ENCODE results near the gene PCSK5. TPM values are rescaled to one million over a fixed set of nuclear protein-coding genes. Genes with fewer than 3 reads are reported as not detected.
A peak's percentile ranks its signal among the peaks of the same experiment; 100 is the strongest.

PCSK5 gene
- total RNA-seq, result 1 to 10 TPM; 2.5 to 3.5 TPM
- 5.4 TPM for polyA plus RNA-seq (2013, experiment 1 of 2)
- polyA plus RNA-seq (2013, experiment 2 of 2), result 4.8 TPM
- long read RNA-seq, experiment 1, partial matches to known transcripts, result 0 of 3 reads
- long read RNA-seq, experiment 1, other reads (novel, unspliced or antisense), result 3 of 3 reads
- long read RNA-seq, experiment 2, full-length matches to known transcripts, result 2 of 3 reads
- long read RNA-seq, experiment 2, partial matches to known transcripts, result 0 of 3 reads
- long read RNA-seq, experiment 2, other reads (novel, unspliced or antisense), result 1 of 3 reads
- long read RNA-seq, experiment 3, full-length matches to known transcripts, result 11 of 19 reads
- long read RNA-seq, experiment 3, partial matches to known transcripts, result 3 of 19 reads
- long read RNA-seq, experiment 3, other reads (novel, unspliced or antisense), result 5 of 19 reads
- long read RNA-seq, experiment 4, result 0 reads

- no peaks in the 10 kb centered on the region for H3K9me3 ChIP-seq (ENCODE audit: control insufficient read depth, low read length)
- no peak within 1 kb of the TSS for H3K27ac Mint-ChIP-seq
- no peaks in the 10 kb centered on the region for H3K4me1 ChIP-seq (ENCODE audit: control insufficient read depth, insufficient read depth, low read length)
- no peak within 1 kb of the TSS for H3K27ac ChIP-seq (ENCODE audit: low read depth, low read length)
- peaks cover 13% of the 10 kb centered on the region for H3K4me1 Mint-ChIP-seq
- no peaks in the 10 kb centered on the region for H3K36me3 Mint-ChIP-seq (ENCODE audit: low read depth)
- peak; percentile 97 for DNase-seq
- H3K27me3 ChIP-seq (ENCODE audit: control insufficient read depth, insufficient read depth, low read length, poor library complexity, severe bottlenecking), result peaks cover 73% of the 10 kb centered on the region
- no peaks in the 10 kb centered on the region for H3K36me3 ChIP-seq (ENCODE audit: control insufficient read depth, insufficient read depth, low read length)
- peak within 1 kb of the TSS; percentile 90 for H3K4me3 ChIP-seq (ENCODE audit: low read length)
- no peaks in the 10 kb centered on the region for H3K9me3 Mint-ChIP-seq
- H3K27me3 Mint-ChIP-seq (ENCODE audit: insufficient read depth), result peaks cover 81% of the 10 kb centered on the region
- TF ChIP-seq, protein P1, sequence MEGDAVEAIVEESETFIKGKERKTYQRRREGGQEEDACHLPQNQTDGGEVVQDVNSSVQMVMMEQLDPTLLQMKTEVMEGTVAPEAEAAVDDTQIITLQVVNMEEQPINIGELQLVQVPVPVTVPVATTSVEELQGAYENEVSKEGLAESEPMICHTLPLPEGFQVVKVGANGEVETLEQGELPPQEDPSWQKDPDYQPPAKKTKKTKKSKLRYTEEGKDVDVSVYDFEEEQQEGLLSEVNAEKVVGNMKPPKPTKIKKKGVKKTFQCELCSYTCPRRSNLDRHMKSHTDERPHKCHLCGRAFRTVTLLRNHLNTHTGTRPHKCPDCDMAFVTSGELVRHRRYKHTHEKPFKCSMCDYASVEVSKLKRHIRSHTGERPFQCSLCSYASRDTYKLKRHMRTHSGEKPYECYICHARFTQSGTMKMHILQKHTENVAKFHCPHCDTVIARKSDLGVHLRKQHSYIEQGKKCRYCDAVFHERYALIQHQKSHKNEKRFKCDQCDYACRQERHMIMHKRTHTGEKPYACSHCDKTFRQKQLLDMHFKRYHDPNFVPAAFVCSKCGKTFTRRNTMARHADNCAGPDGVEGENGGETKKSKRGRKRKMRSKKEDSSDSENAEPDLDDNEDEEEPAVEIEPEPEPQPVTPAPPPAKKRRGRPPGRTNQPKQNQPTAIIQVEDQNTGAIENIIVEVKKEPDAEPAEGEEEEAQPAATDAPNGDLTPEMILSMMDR (conservative IDR thresholded peaks at IDR 0.05), result peak; percentile 65
- 0% methylated on average over 28 to 83 of the region's 83 CpGs for WGBS, 2 experiments (ENCODE audit: insufficient coverage in 1 of 2, insufficient read length in 1 of 2)
- H3K9ac ChIP-seq (ENCODE audit: extremely low read depth, low read length, poor library complexity, severe bottlenecking), result peak within 1 kb of the TSS; percentile 34
- H3K4me3 Mint-ChIP-seq, result peak within 1 kb of the TSS; percentile 71
Measured at GRCh38 chr9:75890472-75891276, at the start of gene PCSK5. TSS of gene PCSK5 (plus strand) at chr9:75890673. CDS start at chr9:75891182, 509 bp downstream.

- TF ChIP-seq, protein P1 (conservative IDR thresholded peaks at IDR 0.05), result no peak
- H3K27me3 ChIP-seq (ENCODE audit: control insufficient read depth, insufficient read depth, low read length, poor library complexity, severe bottlenecking), result peaks cover 4% of the 10 kb centered on the region
- peaks cover 10% of the 10 kb centered on the region for H3K9me3 ChIP-seq (ENCODE audit: control insufficient read depth, low read length)
- peaks cover 29% of the 10 kb centered on the region for H3K4me1 Mint-ChIP-seq
- H3K36me3 Mint-ChIP-seq (ENCODE audit: low read depth), result no peaks in the 10 kb centered on the region
- no peak overlapping the region for H3K9ac ChIP-seq (ENCODE audit: extremely low read depth, low read length, poor library complexity, severe bottlenecking)
- DNase-seq, result no peak
- peaks cover 10% of the 10 kb centered on the region for H3K27me3 Mint-ChIP-seq (ENCODE audit: insufficient read depth)
- H3K4me1 ChIP-seq (ENCODE audit: control insufficient read depth, insufficient read depth, low read length), result no peaks in the 10 kb centered on the region
- no peak overlapping the region for H3K4me3 Mint-ChIP-seq
- peak overlapping the region; percentile 24 for H3K27ac Mint-ChIP-seq
- H3K36me3 ChIP-seq (ENCODE audit: control insufficient read depth, insufficient read depth, low read length), result no peaks in the 10 kb centered on the region
- H3K9me3 Mint-ChIP-seq, result no peaks in the 10 kb centered on the region
- H3K27ac ChIP-seq (ENCODE audit: low read depth, low read length), result no peak overlapping the region
- 70 to 100% methylated on average over 1 to 2 of the region's 2 CpGs for WGBS, 2 experiments (ENCODE audit: insufficient coverage in 1 of 2, insufficient read length in 1 of 2)
- H3K4me3 ChIP-seq (ENCODE audit: low read length), result no peak overlapping the region
Measured at GRCh38 chr9:75844321-75844720, 46.2 kb upstream of the PCSK5 start.

GRCh38 chr9:75845806-75846205 lies 44.7 kb upstream of the PCSK5 start:
- no peak for DNase-seq
- Histone ChIP-seq H3K36me3 (ENCODE audit: control insufficient read depth, insufficient read depth, low read length) (no peaks in the 10 kb centered on the region), H3K9me3 (ENCODE audit: control insufficient read depth, low read length) (peaks cover 10% of the 10 kb centered on the region), H3K4me3 (ENCODE audit: low read length) (no peak overlapping the region), H3K27ac (ENCODE audit: low read depth, low read length) (no peak overlapping the region), H3K4me1 (ENCODE audit: control insufficient read depth, insufficient read depth, low read length) (no peaks in the 10 kb centered on the region), H3K27me3 (ENCODE audit: control insufficient read depth, insufficient read depth, low read length, poor library complexity, severe bottlenecking) (peaks cover 4% of the 10 kb centered on the region), H3K9ac (ENCODE audit: extremely low read depth, low read length, poor library complexity, severe bottlenecking) (no peak overlapping the region)
- Mint-ChIP-seq H3K9me3 (no peaks in the 10 kb centered on the region), H3K4me3 (no peak overlapping the region), H3K27me3 (ENCODE audit: insufficient read depth) (peaks cover 10% of the 10 kb centered on the region), H3K27ac (no peak overlapping the region), H3K36me3 (ENCODE audit: low read depth) (no peaks in the 10 kb centered on the region), H3K4me1 (peaks cover 29% of the 10 kb centered on the region)
- 100% methylated on average over 2 of the region's 2 CpGs; no CpG with 5 or more reads in 1 of the 2 experiments for WGBS, 2 experiments (ENCODE audit: insufficient coverage in 1 of 2, insufficient read length in 1 of 2)
- TF ChIP-seq, protein P1 (conservative IDR thresholded peaks at IDR 0.05), result no peak

Measured in endodermal cell (in vitro differentiated cells).